Central memory CD8-positive, alpha-beta T cell (primary cell): ENCODE results near the gene LRRC46.
A peak's percentile ranks its signal among the peaks of the same experiment; 100 is the strongest.

Experiments
- ATAC-seq: fragments of 150-1000 bp; cut with Tn5 transposase; replicated peaks from 2 replicates; pipeline ENCODE4 v1.10.0; 2022; ENCODE audit warnings: mild to moderate bottlenecking, moderate FRiP score, moderate number of reproducible peaks; ENCODE audit not compliant: poor library complexity, severe bottlenecking; ENCODE audit errors: extremely low read depth
- DNase-seq, 2 donors: peaks; one replicate each; pipeline ENCODE4 v3.0.0; 2021; ENCODE audit warnings: low spot score in 2 of 2
- H3K27ac Mint-ChIP-seq: one replicate; pipeline ENCODE4 v1.8.0; 2022; ENCODE audit warnings: low read depth, mild to moderate bottlenecking, moderate library complexity, mixed read lengths
- H3K27me3 Mint-ChIP-seq: one replicate; pipeline ENCODE4 v1.8.0; 2022; ENCODE audit warnings: mixed read lengths
- H3K36me3 Mint-ChIP-seq: one replicate; pipeline ENCODE4 v1.8.0; 2022; ENCODE audit warnings: mild to moderate bottlenecking, moderate library complexity, mixed read lengths; ENCODE audit not compliant: insufficient read depth
- H3K4me1 Mint-ChIP-seq: one replicate; pipeline ENCODE4 v1.8.0; 2022; ENCODE audit warnings: mixed read lengths
- H3K4me3 Mint-ChIP-seq: one replicate; pipeline ENCODE4 v1.8.0; 2022; ENCODE audit warnings: mild to moderate bottlenecking, moderate library complexity, mixed read lengths
- H3K9me3 Mint-ChIP-seq: one replicate; pipeline ENCODE4 v1.8.0; 2022; ENCODE audit warnings: mixed read lengths

LRRC46 gene

DNA sequence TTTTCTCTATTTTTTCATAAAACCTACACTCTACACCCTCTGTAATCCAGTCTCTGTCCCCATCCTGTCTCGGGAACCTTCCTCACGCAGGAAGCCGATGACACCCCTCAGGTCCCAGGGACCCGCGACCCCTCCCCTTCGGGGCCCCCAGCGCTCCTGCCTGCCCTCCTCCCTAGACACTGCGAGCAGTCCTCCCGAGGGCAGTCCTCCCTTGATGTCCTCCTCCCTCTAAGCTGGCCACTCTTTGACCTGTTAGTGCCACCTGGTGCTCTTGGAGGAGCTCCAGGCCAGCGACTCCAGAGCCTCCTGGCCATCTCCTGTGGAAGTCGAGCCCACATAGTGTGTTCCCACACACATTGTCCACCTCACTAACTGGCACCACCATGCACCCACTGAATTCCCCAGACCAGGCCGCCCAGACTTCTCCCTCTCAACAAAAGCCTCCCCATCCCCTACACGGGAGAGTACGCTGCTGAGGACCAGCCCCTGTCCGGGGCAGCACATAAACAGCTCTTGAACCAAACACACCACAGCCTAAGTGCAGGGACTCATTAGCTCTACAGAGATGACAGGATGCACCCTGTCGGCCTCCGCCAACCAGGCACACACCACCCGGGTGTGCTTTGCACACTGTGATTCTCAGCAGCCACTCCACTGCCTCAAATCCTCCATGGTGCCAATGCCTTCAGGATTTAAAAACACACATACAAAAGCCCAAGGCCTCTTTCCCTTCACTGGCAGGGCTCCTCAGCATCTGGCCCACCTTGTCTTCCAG, 19.1 kb upstream of the LRRC46 start:
- DNase-seq (no peak), ATAC-seq (no peak)
- Mint-ChIP-seq H3K27ac (peak overlapping the region; percentile 91), H3K36me3 (peaks cover 54% of the 10 kb centered on the region), H3K27me3 (no peaks in the 10 kb centered on the region), H3K9me3 (no peaks in the 10 kb centered on the region), H3K4me3 (no peak overlapping the region), H3K4me1 (peaks cover 33% of the 10 kb centered on the region)

DNA sequence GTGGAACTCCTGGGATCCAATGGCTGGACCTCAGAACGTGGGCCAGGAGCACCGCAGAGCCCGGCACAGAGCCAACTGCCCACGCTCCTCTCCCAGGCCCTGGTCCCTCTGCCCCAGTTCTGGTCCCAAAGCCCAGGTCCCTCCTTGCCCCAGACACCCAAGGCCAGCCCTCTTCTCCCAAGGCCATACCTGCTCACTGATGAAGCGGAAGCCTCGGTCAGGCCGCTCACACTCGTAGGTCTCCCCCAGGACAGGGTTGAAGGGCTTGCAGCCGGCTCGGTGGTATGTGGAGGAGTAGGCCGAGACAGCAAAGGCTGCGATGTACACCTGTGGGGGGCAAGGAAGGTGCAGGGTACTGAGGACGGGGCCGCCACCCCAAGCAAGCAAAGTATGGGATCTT, 18.4 kb upstream of the LRRC46 start:
- H3K27ac Mint-ChIP-seq: no peak overlapping the region
- H3K4me3 Mint-ChIP-seq: no peak overlapping the region
- H3K9me3 Mint-ChIP-seq: no peaks in the 10 kb centered on the region
- peaks cover 56% of the 10 kb centered on the region for H3K36me3 Mint-ChIP-seq
- peaks cover 33% of the 10 kb centered on the region for H3K4me1 Mint-ChIP-seq
- no peaks in the 10 kb centered on the region for H3K27me3 Mint-ChIP-seq
- ATAC-seq: no peak
- no peak for DNase-seq

DNA sequence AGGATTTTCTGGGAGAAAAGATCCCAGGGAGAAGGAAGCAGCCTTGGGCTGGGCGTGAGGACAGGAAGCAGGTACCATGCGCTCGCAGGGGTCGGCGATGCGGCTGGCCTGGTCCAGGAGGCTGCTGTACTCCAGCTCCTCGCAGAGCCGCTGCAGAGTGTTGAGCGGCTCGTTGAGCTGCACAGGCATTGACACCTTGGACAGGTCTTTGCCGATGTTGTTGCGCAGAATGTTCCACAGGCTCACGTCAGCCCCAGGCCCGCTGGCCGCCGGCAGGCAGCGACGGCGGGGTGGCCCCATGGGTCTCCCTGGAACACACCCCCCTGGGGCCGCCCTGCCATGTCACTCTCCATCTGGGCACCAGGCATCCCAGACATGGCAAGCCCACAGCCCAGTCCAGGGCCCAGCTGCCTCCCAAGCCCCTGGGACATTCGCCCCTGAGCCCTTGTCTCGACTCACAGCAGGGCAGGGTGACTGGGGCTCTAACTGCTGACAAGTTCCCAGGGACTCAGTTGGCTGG, 17.9 kb upstream of the LRRC46 start:
- no peak overlapping the region for H3K27ac Mint-ChIP-seq
- no peaks in the 10 kb centered on the region for H3K27me3 Mint-ChIP-seq
- DNase-seq: no peak
- H3K4me3 Mint-ChIP-seq: no peak overlapping the region
- no peaks in the 10 kb centered on the region for H3K9me3 Mint-ChIP-seq
- H3K36me3 Mint-ChIP-seq: peaks cover 55% of the 10 kb centered on the region
- no peak for ATAC-seq
- H3K4me1 Mint-ChIP-seq: peaks cover 33% of the 10 kb centered on the region

DNA sequence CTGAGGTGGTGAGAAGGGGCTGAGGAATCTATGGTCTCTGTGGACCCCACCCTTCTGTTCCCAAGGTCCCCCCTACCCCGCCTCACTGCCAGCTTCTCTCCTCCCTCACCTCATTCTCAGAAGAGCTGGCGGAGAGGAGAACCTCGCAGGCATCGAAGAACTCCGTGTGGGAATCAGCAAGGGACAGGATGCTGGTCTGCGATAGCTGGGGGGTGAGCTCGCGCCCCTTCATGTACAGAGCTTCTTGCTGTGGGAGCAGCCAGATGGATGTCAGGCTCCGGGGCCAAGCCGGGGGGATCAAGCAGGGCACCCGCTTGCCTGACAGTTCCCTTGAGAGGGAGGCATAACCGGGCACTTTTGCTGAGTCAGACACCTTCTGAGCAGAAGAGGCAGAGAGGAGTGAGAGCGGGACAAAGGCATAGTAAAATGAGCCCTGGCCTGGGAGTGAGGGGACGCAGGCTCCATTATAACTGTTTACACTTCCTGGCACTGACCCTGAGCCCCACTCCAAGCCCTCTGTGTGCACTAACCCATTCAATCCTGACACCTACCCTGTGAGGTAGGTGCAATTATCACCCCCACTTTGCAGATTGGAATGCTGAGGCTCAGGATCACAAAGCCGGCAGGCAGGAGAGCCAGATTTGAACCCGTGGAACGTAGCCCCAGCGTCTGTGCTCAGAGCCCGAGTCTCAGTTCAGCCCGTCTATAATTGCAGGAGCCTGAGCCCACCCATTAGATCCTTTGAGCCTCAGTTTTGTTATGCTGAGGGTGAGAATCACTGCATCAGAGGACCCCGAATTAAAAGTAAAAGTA, 16.2 kb upstream of the LRRC46 start:
- H3K36me3 Mint-ChIP-seq: peaks cover 46% of the 10 kb centered on the region
- DNase-seq (no peak), ATAC-seq (no peak)
- no peaks in the 10 kb centered on the region for H3K27me3 Mint-ChIP-seq
- no peaks in the 10 kb centered on the region for H3K9me3 Mint-ChIP-seq
- H3K4me3 Mint-ChIP-seq: no peak overlapping the region
- peak overlapping the region; percentile 55 for H3K27ac Mint-ChIP-seq
- peaks cover 31% of the 10 kb centered on the region for H3K4me1 Mint-ChIP-seq

DNA sequence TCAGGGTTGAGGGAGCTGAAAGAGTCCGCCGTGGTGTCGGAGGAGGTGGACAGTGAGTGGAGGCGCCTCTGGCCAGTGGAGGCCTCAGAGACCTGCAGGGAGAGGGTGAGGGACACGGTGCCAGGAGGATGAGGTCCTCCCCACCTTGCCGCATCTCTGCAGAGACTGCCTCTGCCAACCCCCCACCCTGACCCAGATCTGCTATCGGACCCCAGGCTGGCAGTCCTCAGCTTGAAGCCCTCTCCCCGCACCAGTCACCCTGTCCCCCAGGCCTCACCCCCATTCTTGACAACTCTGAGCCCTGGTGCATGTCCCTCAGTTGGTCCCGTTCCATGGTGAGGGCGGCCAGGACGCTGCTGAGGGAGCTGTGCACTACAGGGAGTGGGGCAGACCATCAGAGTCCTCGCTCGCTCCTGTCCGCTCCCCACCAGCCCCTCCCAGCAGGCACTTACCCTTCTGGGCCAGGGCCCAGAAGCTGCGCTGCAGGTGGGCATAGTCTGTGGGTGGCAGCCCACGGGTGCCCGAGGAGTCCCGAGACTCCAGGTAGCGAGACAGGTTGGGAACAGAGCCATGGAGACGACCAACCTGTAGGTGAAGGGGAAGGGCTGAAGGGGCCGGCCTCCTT, 15.2 kb upstream of the LRRC46 start:
- no peak overlapping the region for H3K27ac Mint-ChIP-seq
- peaks cover 31% of the 10 kb centered on the region for H3K4me1 Mint-ChIP-seq
- H3K9me3 Mint-ChIP-seq: no peaks in the 10 kb centered on the region
- ATAC-seq (no peak), DNase-seq (no peak)
- no peaks in the 10 kb centered on the region for H3K27me3 Mint-ChIP-seq
- H3K36me3 Mint-ChIP-seq: peaks cover 44% of the 10 kb centered on the region
- H3K4me3 Mint-ChIP-seq: no peak overlapping the region

DNA sequence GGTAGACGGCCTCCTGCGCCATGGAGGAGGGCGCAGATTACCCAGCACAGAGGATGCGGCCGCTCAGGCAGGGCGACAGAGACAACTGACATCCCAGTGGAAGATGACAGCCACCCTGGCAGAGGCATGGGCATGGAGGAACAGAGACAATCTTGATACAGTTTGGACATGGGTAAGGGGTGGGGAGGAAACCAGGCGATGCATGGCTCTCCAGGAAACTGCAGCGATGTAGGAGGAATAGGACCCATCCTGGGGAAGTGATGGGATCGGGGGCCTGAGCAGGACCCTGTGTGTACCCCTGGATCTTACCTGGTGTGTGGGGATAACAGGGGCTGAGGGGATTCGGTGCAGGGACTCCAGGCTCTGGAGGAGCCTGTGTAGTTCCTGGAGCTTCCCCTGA, 14.5 kb upstream of the LRRC46 start:
- no peak for ATAC-seq
- no peak overlapping the region for H3K27ac Mint-ChIP-seq

DNA sequence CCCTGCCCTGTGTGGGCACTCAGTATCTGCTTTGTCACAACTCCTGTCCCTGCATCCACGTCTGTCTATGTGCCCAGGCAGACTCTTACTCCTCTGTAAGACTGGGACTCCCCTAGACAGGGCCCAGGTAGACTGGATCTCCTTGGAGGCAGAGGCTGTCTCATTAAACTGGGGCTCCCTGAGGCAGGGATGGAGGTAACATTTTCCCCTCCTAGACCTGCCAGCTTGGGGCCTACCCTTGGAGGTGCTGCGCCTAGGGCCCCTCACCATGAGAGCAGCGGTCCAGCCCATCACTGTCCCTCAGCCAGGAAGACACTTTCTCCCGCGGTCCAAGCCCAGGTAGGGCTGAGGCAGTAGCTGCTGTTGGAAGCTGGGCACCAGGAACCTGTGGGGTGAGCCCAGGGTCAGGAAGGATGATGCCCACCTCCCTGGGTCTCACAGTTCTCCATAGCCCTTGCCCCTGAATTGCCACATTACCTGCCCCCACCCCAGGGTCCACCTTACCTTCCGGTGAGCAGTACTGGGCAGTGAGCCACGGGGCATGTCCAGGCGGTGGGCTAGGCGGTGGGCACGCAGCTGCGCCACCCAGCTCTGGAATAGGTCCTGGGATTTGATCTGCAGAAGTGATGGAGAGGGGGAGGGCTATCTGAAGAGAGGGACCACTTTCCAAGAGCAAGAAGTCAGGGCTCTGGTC, 13.3 kb upstream of the LRRC46 start:
- H3K4me3 Mint-ChIP-seq: no peak overlapping the region
- H3K9me3 Mint-ChIP-seq: no peaks in the 10 kb centered on the region
- H3K27ac Mint-ChIP-seq: peak overlapping the region; percentile 33
- H3K27me3 Mint-ChIP-seq: no peaks in the 10 kb centered on the region
- no peak for DNase-seq
- H3K4me1 Mint-ChIP-seq: peaks cover 23% of the 10 kb centered on the region
- peaks cover 42% of the 10 kb centered on the region for H3K36me3 Mint-ChIP-seq
- ATAC-seq: no peak

More for the DNA sequence above, 14.5 kb upstream of the LRRC46 start:
- Mint-ChIP-seq H3K4me1 (peaks cover 31% of the 10 kb centered on the region), H3K4me3 (no peak overlapping the region), H3K9me3 (no peaks in the 10 kb centered on the region), H3K27me3 (no peaks in the 10 kb centered on the region), H3K36me3 (peaks cover 42% of the 10 kb centered on the region)
- DNase-seq: no peak

DNA sequence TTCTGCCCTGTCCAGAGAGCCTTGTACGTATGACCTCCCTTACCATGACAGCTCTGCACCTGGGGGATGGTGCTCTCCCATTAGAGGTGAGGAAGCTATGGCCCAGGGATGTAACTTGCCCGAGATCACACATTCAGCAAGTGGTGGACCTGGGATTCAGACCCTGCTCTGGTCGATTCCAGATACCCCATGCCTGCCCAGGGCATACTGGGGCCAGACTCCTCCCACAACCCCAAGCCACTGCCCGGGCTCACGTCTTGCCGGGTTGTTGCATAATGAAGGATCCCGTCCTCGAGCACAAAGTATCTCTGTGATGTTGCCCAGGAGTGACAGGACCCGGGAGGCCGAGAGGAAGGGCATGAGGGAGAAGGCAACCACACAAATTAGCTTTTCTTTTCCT, 12.0 kb upstream of the LRRC46 start:
- no peak overlapping the region for H3K4me3 Mint-ChIP-seq
- no peak for DNase-seq

DNA sequence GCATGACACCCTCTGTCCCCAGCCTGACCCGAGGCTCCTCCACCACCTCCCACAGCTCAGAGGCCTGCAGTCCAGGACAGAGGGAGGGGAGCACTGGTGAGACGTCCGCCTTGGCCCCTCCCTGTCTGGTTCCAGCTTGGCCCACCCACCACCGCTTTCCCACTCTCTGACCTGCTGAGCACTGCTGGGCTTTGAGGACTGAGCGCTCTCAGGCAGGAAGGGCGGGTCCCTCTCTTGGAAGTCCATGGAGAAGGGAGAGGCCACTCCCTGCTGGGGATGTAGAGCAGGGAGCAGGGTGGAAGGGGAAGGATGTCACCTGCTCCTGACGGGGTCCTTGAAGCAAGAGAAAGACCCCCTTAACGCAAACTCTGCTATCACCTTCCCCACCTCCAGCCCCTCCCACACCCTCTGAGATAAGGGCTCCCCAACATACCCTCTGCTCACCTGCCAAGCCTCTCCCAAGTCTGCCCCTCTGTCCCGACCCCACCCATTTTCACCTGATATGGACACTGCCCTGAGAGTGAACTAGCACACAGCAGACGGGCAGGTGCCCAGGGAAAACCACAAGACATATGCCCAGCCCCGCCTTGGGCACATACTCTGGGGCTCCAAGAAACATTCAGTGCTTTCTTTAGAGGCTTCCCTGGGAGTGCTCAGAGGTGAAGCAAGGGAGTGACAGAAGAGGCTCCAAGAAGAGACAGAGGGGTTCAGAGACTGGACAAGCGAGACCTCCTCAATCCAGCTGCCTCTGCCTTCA, 11.3 kb upstream of the LRRC46 start:
- H3K36me3 Mint-ChIP-seq: peaks cover 55% of the 10 kb centered on the region
- peaks cover 24% of the 10 kb centered on the region for H3K4me1 Mint-ChIP-seq
- no peak for ATAC-seq
- H3K4me3 Mint-ChIP-seq: peak overlapping the region; percentile 95
- H3K27me3 Mint-ChIP-seq: no peaks in the 10 kb centered on the region
- DNase-seq: no peak
- H3K27ac Mint-ChIP-seq: peak overlapping the region; percentile 91
- H3K9me3 Mint-ChIP-seq: no peaks in the 10 kb centered on the region

More for the DNA sequence above, 12.0 kb upstream of the LRRC46 start:
- ATAC-seq: no peak
- H3K27ac Mint-ChIP-seq: no peak overlapping the region
- no peaks in the 10 kb centered on the region for H3K9me3 Mint-ChIP-seq
- peaks cover 48% of the 10 kb centered on the region for H3K36me3 Mint-ChIP-seq
- H3K27me3 Mint-ChIP-seq: no peaks in the 10 kb centered on the region
- peaks cover 23% of the 10 kb centered on the region for H3K4me1 Mint-ChIP-seq

DNA sequence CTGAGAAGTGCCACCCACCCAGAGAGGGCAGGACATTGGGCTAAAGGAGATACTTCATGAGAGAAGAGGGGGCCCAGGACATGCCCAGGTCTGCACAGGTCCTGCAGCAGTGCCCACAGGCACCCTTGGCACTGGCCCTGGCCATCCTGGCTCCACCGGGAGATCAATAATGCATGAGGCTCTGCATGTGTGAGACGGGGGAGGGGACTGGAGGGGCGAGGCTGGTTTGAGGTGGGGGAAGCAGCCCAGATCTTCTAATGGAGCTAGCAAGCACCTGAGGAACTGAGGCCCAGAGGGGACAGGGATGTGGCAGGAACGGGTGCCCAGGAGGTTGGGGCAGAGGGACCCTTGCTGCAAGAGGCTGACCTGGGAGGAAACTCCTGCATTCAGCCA, 10.4 kb upstream of the LRRC46 start:
- Mint-ChIP-seq H3K9me3 (no peaks in the 10 kb centered on the region), H3K4me1 (peaks cover 29% of the 10 kb centered on the region), H3K4me3 (peak overlapping the region; percentile 95), H3K27me3 (no peaks in the 10 kb centered on the region), H3K36me3 (peaks cover 59% of the 10 kb centered on the region), H3K27ac (peak overlapping the region; percentile 91)
- ATAC-seq: no peak
- DNase-seq: no peak

DNA sequence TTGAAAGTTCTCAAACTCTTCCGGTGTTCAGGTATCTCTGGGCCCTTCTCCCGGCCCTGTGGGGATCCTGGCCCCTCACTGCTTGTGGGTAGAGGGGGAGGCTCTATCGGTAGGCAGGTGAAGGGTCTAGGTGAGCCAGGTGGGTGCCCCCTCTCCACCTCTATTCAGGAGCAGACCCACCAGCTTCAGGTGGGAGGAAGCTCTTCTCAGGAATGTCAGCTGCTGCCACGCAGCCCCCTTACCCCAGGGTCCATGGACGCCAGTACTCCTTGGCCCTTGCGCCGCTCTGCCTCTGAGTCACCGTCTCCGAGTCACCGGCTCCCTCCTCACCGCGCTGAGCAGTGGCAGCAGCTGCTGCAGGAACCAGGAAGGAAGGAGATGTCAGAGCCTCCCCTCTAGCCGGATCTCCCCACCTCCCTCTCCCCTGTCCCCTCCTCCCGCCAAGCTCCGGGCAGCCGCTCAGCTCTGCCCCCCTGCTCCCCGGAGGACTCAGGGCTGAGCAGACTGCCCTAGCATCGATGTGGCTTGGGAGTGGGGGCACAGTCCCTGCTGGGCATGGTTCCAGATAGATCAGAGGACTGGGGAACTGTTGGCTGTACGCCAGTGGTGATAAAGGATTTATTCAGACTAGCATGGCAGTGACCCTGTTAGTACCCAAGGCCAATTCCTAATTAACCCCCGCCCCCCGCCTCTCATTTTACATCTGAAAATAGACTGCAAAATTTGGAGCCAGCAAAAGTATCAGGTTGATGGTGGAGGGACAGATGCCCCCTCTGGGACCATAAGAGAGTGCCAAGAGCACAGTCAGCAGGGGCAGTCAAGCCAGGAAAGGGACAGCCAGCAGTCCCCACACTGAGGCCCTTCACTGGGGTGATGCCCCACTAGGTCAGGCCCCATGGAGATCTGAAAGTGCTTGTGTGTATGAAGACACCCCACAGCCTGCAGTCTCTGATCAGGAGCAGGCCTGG, 9.8 kb upstream of the LRRC46 start, which contains the start of gene OSBPL7:
OSBPL7 (minus strand) TSS at position 371 of the 968 bp plus-strand sequence. CDS start 1,516 bp downstream, outside the sequence.
- Mint-ChIP-seq H3K4me1 (peaks cover 29% of the 10 kb centered on the region), H3K9me3 (no peaks in the 10 kb centered on the region), H3K27ac (peak within 1 kb of the TSS; percentile 91), H3K4me3 (peak within 1 kb of the TSS; percentile 95), H3K36me3 (peaks cover 60% of the 10 kb centered on the region), H3K27me3 (no peaks in the 10 kb centered on the region)
- DNase-seq (peak; percentile 59 to 71), ATAC-seq (peak; percentile 97)
